Tibial nerve (tissue), 3 donors: ENCODE data around the gene RIIAD1.

Source experiments
- CTCF ChIP-seq, 5 experiments: fragments of 200-600 bp in 3 of 5; fragments of 450-650 bp in 2 of 5; sonication (generic) in 3 of 5; IDR thresholded peaks; one replicate each; pipeline ENCODE4 v1.5.1; 2016 to 2019; ENCODE audit warnings: antibody characterized with exemption in 5 of 5, mild to moderate bottlenecking in 3 of 5, moderate library complexity in 2 of 5
- POLR2A ChIP-seq, 2 donors: fragments of 450-650 bp; IDR thresholded peaks; one replicate each; pipeline ENCODE4 v1.6.1; 2017; ENCODE audit warnings: antibody characterized with exemption in 2 of 2, mild to moderate bottlenecking in 2 of 2, moderate library complexity in 2 of 2

- TF ChIP-seq POLR2A (IDR thresholded peaks at IDR 0.05), result no peak
- no peak for TF ChIP-seq CTCF (IDR thresholded peaks at IDR 0.05)
These were observed 10.1 kb upstream of the RIIAD1 start for GRCh38 chr1:151711044-151711800.
